GM21423 (cell line): ENCODE data around the gene NCEH1.
"Not testable (repeated sequence)": the region's sequence is repeated elsewhere in the genome, so short reads cannot be mapped to it uniquely, and the experiment has no call there.

Source experiments
- ATAC-seq: cut with Tn5 transposase; IDR thresholded peaks from one replicate; pipeline ENCODE4 v1.9.1; 2021; ENCODE audit warnings: mild to moderate bottlenecking, moderate library complexity; ENCODE audit not compliant: unreplicated experiment

NCEH1 gene

DNA sequence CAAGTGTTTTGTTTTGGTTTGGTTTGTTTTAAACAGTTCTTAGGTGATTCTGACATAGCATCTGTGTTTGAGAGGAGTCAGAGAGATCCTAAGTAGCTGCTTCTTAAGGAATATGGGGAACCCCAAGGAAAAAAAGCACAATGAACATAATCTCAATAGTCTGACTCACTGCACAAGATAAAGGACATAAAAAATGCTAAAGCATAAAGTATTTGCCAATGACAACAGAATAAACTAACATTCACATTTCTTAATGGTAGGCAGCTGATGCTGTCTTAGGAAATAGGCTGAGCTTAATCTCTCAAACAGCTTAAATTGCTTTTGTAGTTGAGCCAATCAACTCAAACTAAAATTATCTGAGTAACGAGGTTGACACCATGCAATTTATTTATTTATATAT lies 2.9 kb downstream of the NCEH1 start:
- ATAC-seq = no peak

GRCh38 chr3:172707030-172707429 lies 3.8 kb downstream of the NCEH1 start:
- ATAC-seq = no peak

GRCh38 chr3:172705170-172705569 lies 5.7 kb downstream of the NCEH1 start:
- no peak for ATAC-seq

DNA sequence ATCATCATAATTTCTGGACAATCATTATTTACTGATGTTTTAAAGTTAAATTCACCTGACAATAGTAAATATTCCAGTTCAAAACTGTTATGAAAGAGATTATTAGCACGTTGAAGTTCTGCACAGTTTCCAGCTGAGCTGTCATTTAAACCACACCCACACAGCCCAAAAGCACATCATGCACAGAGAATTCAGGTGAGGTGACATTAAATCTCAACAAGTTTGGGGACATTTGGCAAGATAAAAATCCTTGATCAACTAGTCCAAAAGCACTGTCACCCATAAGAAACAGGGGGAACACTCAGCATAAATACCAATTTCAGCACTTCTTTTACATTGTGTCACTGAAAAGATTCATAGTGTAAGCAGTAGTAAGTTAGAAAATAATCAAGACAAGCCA lies 6.9 kb downstream of the NCEH1 start:
- ATAC-seq = no peak

DNA sequence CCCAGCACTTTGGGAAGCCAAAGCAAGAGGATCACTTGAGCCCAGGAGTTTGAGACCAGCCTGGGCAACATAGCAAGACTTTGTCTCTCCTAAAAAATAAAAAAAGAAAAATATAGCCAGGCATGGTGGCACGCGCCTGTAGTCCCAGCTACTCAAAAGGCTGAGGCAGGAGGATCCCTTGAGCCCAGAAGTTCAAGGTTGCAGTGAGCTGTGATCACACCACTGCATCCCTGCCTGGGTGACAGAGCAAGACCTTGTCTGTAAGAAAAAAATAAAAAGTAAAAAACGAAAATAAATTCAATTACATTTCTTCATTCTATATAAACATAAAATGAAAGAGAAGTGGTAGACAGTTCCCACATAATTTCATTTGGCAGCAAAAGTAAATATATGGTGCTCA lies 8.1 kb downstream of the NCEH1 start:
- ATAC-seq = not testable (repeated sequence)

GRCh38 chr3:172702256-172702655 lies 8.6 kb downstream of the NCEH1 start:
- ATAC-seq = no peak

GRCh38 chr3:172701751-172702150 lies 9.1 kb downstream of the NCEH1 start:
- ATAC-seq = peak; percentile 47

- no peak for ATAC-seq
Observed at GRCh38 chr3:172700936-172701455, 9.9 kb downstream of the NCEH1 start.

GRCh38 chr3:172700256-172700655 lies 10.6 kb downstream of the NCEH1 start:
- no peak for ATAC-seq

DNA sequence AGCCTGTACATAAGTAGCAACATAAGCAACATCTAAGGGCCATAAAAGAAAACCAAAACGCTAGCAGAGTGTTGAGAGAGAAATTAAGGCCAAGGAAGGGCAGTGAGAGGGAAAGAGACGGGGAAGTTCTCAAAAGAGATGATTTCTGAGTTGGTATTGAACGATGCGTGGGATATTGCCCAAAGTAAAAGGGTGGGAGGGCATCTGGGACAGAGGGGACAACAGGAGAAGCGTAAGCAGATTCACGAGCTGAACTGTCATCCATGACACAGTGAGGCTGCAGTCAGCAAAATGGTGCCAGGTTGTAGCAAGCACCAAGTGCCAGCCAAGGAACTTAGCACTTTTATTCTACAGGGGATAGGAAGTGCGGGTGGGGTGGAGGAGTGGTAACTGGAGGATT lies 11.8 kb downstream of the NCEH1 start:
- no peak for ATAC-seq

DNA sequence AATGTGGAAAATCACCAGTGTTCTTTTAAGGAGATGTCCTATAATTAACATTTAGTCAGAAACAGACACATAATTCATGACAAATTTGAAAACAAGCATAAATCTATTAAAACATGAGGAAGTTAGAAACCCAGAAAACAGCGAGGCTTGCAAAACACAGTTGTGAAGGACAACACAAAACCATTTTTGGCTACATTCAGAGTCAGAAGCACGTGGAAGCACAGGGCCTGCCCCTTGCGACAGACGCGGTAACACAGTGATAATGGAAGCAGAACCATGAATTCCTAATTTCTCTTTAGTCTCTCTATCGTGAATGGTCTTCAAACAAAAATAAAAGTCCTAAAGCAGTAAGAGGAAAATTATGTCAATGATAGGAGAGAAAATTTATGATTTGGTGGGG lies 12.2 kb downstream of the NCEH1 start:
- ATAC-seq = no peak

DNA sequence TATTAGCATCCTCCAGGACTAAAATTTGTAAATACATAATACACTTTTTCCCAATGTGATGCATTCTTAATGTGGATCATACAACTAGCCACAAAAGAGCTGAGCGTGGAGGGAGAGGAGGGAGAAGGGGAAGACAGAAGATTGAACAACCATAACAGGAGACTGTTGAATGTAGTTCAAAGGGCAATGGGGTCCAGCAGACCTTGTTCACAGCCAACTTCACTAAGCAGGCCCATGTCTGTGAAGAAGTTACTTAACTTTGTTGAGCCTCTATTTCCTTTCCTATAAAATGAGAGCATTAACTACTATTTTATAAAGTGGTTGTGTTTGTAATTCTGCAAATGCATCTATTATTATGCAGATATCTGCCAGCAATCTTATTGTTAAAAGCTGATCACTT lies 13.3 kb downstream of the NCEH1 start:
- ATAC-seq = no peak

GRCh38 chr3:172696357-172696756 lies 14.5 kb downstream of the NCEH1 start:
- ATAC-seq = no peak

GRCh38 chr3:172694573-172695246 lies 16.2 kb downstream of the NCEH1 start:
- ATAC-seq = no peak

DNA sequence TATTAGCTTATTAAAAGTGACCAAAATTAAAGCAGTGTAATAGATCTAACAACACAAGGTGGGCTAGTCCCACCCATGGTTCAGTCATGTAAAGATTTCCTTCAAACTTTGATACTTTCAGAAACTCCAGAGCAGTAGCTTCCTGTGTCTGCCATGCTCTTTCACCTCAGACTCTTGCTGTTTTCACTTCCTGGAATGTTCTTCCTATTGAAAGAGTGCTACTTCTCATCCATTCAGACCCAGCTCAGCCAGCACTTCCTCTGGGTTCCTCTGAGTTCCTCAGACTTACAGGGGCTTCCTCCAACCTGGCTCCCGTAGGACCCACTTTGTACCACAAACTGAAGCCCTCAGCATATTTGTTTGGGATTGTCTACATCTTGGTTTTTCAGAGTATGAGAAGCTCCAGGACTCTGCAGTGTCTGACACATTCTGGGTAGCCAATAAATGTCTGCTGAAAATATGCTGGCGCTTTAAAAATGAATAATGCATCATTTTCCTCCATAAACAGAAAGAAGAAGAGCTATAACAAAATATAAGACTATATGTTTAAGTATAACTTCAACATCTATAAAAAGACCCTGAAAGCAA lies 18.0 kb downstream of the NCEH1 start:
- ATAC-seq = peak; percentile 87

DNA sequence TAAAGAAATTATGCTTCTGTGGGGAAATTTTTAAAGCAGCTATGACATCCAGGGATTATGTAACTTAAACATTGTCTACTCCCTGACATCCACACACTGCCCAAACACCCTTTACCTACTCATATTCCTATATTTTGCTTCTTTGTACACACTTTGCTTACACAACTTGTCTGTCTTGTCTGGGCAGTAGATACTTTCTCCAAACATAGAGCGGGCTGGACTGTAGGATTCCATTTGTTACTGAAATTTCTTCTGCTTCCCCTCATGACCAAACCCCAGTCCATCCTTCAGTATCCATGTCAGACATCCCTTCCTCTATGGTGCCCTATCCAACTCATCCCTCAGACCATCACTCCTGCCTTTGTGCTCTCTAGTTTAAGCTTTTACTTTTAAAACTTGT lies 19.9 kb downstream of the NCEH1 start:
- no peak for ATAC-seq

GRCh38 chr3:172688588-172688987 lies 22.3 kb downstream of the NCEH1 start:
- no peak for ATAC-seq

DNA sequence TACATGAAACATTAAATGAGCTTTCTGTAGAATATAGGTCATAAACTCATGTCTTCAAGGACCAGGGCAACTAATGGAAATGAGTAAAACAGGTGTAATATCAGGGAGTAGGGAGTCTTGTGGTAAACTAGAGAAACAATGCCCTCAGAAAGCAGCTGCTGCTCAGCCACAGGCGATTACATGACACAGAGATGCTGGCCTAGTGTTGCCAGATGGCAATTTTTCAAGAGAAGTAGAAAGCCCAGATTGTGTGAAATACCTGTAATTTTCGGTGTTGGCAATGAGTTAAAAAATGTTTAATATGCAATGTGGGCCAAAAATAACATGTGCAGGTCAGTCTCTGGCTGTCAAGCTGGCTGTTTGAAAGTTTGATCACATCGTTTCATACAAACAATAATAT lies 23.4 kb downstream of the NCEH1 start:
- no peak for ATAC-seq

GRCh38 chr3:172685331-172686214 lies 25.3 kb downstream of the NCEH1 start:
- ATAC-seq = no peak

GRCh38 chr3:172680684-172681083 lies 30.2 kb downstream of the NCEH1 start:
- ATAC-seq = no peak

GRCh38 chr3:172679599-172679998 lies 31.3 kb downstream of the NCEH1 start:
- ATAC-seq = no peak

DNA sequence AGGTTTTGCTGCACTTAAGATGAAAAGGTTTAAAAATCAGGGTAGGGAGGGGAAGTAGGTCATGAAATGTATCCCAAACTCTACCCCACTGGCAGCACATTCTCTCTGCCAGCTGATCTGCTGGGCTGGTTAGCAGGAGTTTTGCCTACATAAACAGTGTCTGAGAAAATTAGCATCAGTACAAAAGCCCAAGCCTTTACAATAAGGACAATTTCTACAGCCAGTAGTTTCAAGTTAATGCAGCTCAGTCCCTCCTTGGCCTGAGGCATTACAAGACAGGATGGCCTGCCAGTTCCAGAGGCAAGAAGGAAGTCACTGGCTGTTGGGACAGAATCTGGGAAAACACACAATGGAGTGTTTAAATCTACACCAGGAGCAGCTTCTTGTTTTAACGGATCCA lies 32.8 kb downstream of the NCEH1 start:
- ATAC-seq = no peak
